ENCODE results near the gene TXNRD1. TPM values are rescaled to one million over a fixed set of nuclear protein-coding genes. Genes with fewer than 3 reads are reported as not detected.

The TXNRD1 gene
- total RNA-seq, 1 experiment from 2014 or later, result 327 TPM

GRCh38 chr12:104263026-104263425 is 47.4 kb downstream of the TXNRD1 start:
- Histone ChIP-seq H3K4me3 (replicated peaks in 1 of 2; ENCODE audit: low read depth in 1 of 2, low read length in 2 of 2) (no peak overlapping the region), H3K27ac (ENCODE audit: low read depth, low read length) (no peak overlapping the region), H3K9me3 (ENCODE audit: control insufficient read depth in 1 of 2, insufficient read depth in 1 of 2, low read depth in 1 of 2, low read length in 2 of 2) (no peaks in the 10 kb centered on the region), H3K27me3 (ENCODE audit: insufficient read depth, low read length) (no peaks in the 10 kb centered on the region), H3K9me2 (ENCODE audit: insufficient read depth) (no peaks in the 10 kb centered on the region), H3K4me2 (ENCODE audit: low read length) (no peak overlapping the region), H2AFZ (ENCODE audit: low read depth, low read length, poor library complexity, severe bottlenecking) (no peak overlapping the region), H3K4me1 (ENCODE audit: control insufficient read depth in 1 of 2, insufficient read depth in 2 of 2, low read length in 2 of 2) (peaks cover 7 to 27% of the 10 kb centered on the region in 2 experiments; a peak in 3 of 4 replicates), H3K9ac (ENCODE audit: low read length) (no peak overlapping the region), H3K79me2 (ENCODE audit: insufficient read depth, low read length) (no peaks in the 10 kb centered on the region), H4K20me1 (ENCODE audit: insufficient read depth) (no peaks in the 10 kb centered on the region), H3K36me3 (ENCODE audit: control insufficient read depth in 1 of 2, insufficient read depth in 2 of 2, low read length in 2 of 2) (no peaks in the 10 kb centered on the region)
- no peak for DNase-seq (ENCODE audit: low read depth, low spot score)
- no peak for TF ChIP-seq REST (IDR thresholded peaks at IDR 0.05; ENCODE audit: low read depth)
- ChIA-PET POLR2A (no interaction called here), CTCF (no interaction called here), RAD21 (ENCODE audit: low non-redundant PET in 1 of 2, low total read pairs in 2 of 2, uncharacterized antibody in 2 of 2, unreplicated experiment in 2 of 2) (no interaction called here)
- intact Hi-C loops (cut with micrococcal nuclease), result no loop called here
- no TSS peak for BruUV-seq (replicated peaks)
- no peak for ATAC-seq

- H3K4me2 ChIP-seq (ENCODE audit: low read length), result no peak overlapping the region
- H3K79me2 ChIP-seq (ENCODE audit: insufficient read depth, low read length), result no peaks in the 10 kb centered on the region
- no peaks in the 10 kb centered on the region for H3K27me3 ChIP-seq (ENCODE audit: insufficient read depth, low read length)
- ChIA-PET POLR2A (no interaction called here), RAD21 (ENCODE audit: low non-redundant PET in 1 of 2, low total read pairs in 2 of 2, uncharacterized antibody in 2 of 2, unreplicated experiment in 2 of 2) (no interaction called here), CTCF (no interaction called here)
- peaks cover 0 to 19% of the 10 kb centered on the region in 2 experiments; a peak in 2 of 4 replicates for H3K4me1 ChIP-seq (ENCODE audit: control insufficient read depth in 1 of 2, insufficient read depth in 2 of 2, low read length in 2 of 2)
- ATAC-seq, result no peak
- H3K9ac ChIP-seq (ENCODE audit: low read length), result no peak overlapping the region
- H3K9me2 ChIP-seq (ENCODE audit: insufficient read depth), result no peaks in the 10 kb centered on the region
- no peaks in the 10 kb centered on the region for H3K9me3 ChIP-seq (ENCODE audit: control insufficient read depth in 1 of 2, insufficient read depth in 1 of 2, low read depth in 1 of 2, low read length in 2 of 2)
- H3K4me3 ChIP-seq (replicated peaks in 1 of 2; ENCODE audit: low read depth in 1 of 2, low read length in 2 of 2), result no peak overlapping the region
- no TSS peak for BruUV-seq (replicated peaks)
- H3K27ac ChIP-seq (ENCODE audit: low read depth, low read length), result no peak overlapping the region
- no peak overlapping the region for H2AFZ ChIP-seq (ENCODE audit: low read depth, low read length, poor library complexity, severe bottlenecking)
- DNase-seq (ENCODE audit: low read depth, low spot score), result no peak
- no peaks in the 10 kb centered on the region for H3K36me3 ChIP-seq (ENCODE audit: control insufficient read depth in 1 of 2, insufficient read depth in 2 of 2, low read length in 2 of 2)
- H4K20me1 ChIP-seq (ENCODE audit: insufficient read depth), result no peaks in the 10 kb centered on the region
- TF ChIP-seq EZH2phosphoT487 (IDR thresholded peaks at IDR 0.05; ENCODE audit: borderline replicate concordance) (no peak), CBX3 (IDR thresholded peaks at IDR 0.05; ENCODE audit: low read depth) (no peak), ELF1 (IDR thresholded peaks at IDR 0.05; ENCODE audit: borderline replicate concordance, low read depth) (no peak), MAX (IDR thresholded peaks at IDR 0.05) (no peak), ZNF274 (IDR thresholded peaks at IDR 0.05; ENCODE audit: low read depth, low read length) (no peak), POLR2AphosphoS5 (IDR thresholded peaks at IDR 0.05; ENCODE audit: low read depth, low read length) (no peak), POLR2A (IDR thresholded peaks at IDR 0.05; ENCODE audit: borderline replicate concordance, extremely low read depth, insufficient read depth, insufficient read length) (no peak), SRF (IDR thresholded peaks at IDR 0.05; ENCODE audit: low read depth) (no peak), CEBPB (IDR thresholded peaks at IDR 0.05; ENCODE audit: low read depth) (no peak), ZBTB33 (IDR thresholded peaks at IDR 0.05; ENCODE audit: extremely low read depth, insufficient replicate concordance, low read length) (no peak), SP1 (IDR thresholded peaks at IDR 0.05; ENCODE audit: low read depth) (no peak), TCF7L2 (IDR thresholded peaks at IDR 0.05; ENCODE audit: borderline replicate concordance, extremely low read depth, insufficient read depth, insufficient read length) (no peak), ATF3 (IDR thresholded peaks at IDR 0.05) (no peak)
- intact Hi-C loops (cut with micrococcal nuclease), result no loop called here
Measured at GRCh38 chr12:104263580-104264358, 48.2 kb downstream of the TXNRD1 start.
